H1 (cell line): ENCODE measurements around the gene NXPH4. TPM values are rescaled to one million over a fixed set of nuclear protein-coding genes. Genes with fewer than 3 reads are reported as not detected.

ENCODE experiments used
- CTCF ChIA-PET: fragments of 300-600 bp; sonication (Branson Sonifier 250); formaldehyde crosslinking; loops from one replicate; lab custom pipeline; 2021; ENCODE audit not compliant: partially characterized antibody; lab: Charles Lee
- POLR2A ChIA-PET: fragments of 300-600 bp; sonication (Branson Sonifier 250); formaldehyde crosslinking; loops from one replicate; lab custom pipeline; 2021; ENCODE audit warnings: inconsistent platforms; ENCODE audit not compliant: partially characterized antibody; lab: Charles Lee
- DNase-seq, 2 experiments: peaks; one replicate each; pipeline versions ENCODE4 v3.0.0 to v3.0.0-alpha.2; 2010 to 2022; ENCODE audit warnings: low spot score in 2 of 2, low read depth in 1 of 2, mixed read lengths in 1 of 2
- FAIRE-seq: peaks from 2 replicates; lab custom pipeline; 2011; peaks lifted over from hg19 to GRCh38; lab: Jason Lieb, UNC
- H2AFZ ChIP-seq: 2 replicates; pipeline ENCODE4 v1.8.1; 2012; ENCODE audit warnings: low read length, inconsistent platforms
- H2AK5ac ChIP-seq: 2 replicates; pipeline ENCODE4 v1.6.1; 2013; ENCODE audit warnings: low read depth, low read length
- H2BK120ac ChIP-seq: replicated peaks from 2 replicates; pipeline ENCODE3; 2013; ENCODE audit warnings: low read depth, low read length, inconsistent platforms
- H2BK12ac ChIP-seq: 2 replicates; pipeline ENCODE4 v1.6.1; 2013; ENCODE audit warnings: low read depth, low read length
- H2BK15ac ChIP-seq: 2 replicates; pipeline ENCODE4 v1.6.1; 2013; ENCODE audit warnings: low read length
- H2BK20ac ChIP-seq: 2 replicates; pipeline ENCODE4 v1.6.1; 2013; ENCODE audit warnings: low read length
- H2BK5ac ChIP-seq: 2 replicates; pipeline ENCODE4 v1.6.1; 2013; ENCODE audit warnings: low read depth, low read length
- H3K14ac ChIP-seq: 2 replicates; pipeline ENCODE4 v1.6.1; 2013; ENCODE audit warnings: inconsistent platforms; ENCODE audit not compliant: insufficient read length
- H3K18ac ChIP-seq: 2 replicates; pipeline ENCODE4 v1.6.1; 2013; ENCODE audit warnings: low read length; ENCODE audit errors: extremely low read depth
- H3K23ac ChIP-seq: 2 replicates; pipeline ENCODE4 v1.6.1; 2013; ENCODE audit warnings: inconsistent platforms; ENCODE audit not compliant: insufficient read length
- H3K23me2 ChIP-seq: 2 replicates; pipeline ENCODE4 v1.6.1; 2013; ENCODE audit warnings: low read depth, low read length
- H3K27ac ChIP-seq: 2 replicates; pipeline ENCODE4 v1.6.1; 2011; ENCODE audit warnings: low read depth, low read length, inconsistent platforms
- H3K27me3 ChIP-seq, 4 experiments: replicated peaks in 1 of 4; 1 replicate in 1 of 4; 2 replicates in 3 of 4; pipeline versions ENCODE4 v1.6.1 to v1.8.1; 2011 to 2013; ENCODE audit warnings: low read length in 3 of 4, mild to moderate bottlenecking in 3 of 4, inconsistent platforms in 2 of 4, mixed read lengths in 2 of 4, moderate library complexity in 1 of 4; ENCODE audit not compliant: control insufficient read depth in 3 of 4, insufficient read depth in 3 of 4; ENCODE audit errors: extremely low read depth in 1 of 4
- H3K36me3 ChIP-seq, 4 experiments: 2 replicates each; pipeline versions ENCODE4 v1.6.1 to v1.8.1; 2011 to 2013; ENCODE audit warnings: mild to moderate bottlenecking in 4 of 4, low read length in 3 of 4, moderate library complexity in 2 of 4, control low read depth in 1 of 4, inconsistent platforms in 1 of 4; ENCODE audit not compliant: insufficient read depth in 4 of 4, control insufficient read depth in 2 of 4
- H3K4ac ChIP-seq: replicated peaks from 2 replicates; pipeline ENCODE3; 2013; ENCODE audit warnings: low read length, low read depth, mixed read lengths, inconsistent platforms; ENCODE audit not compliant: insufficient read length
- H3K4me1 ChIP-seq, 4 experiments: replicated peaks in 1 of 4; 1 replicate in 1 of 4; 2 replicates in 3 of 4; pipeline versions ENCODE4 v1.6.1 to v1.8.1; 2011 to 2013; ENCODE audit warnings: low read length in 3 of 4, inconsistent platforms in 2 of 4, mixed read lengths in 1 of 4; ENCODE audit not compliant: insufficient read depth in 4 of 4, control insufficient read depth in 3 of 4
- H3K4me2 ChIP-seq, 2 experiments: 2 replicates each; pipeline versions ENCODE4 v1.6.1 to v1.8.1; 2011 to 2013; ENCODE audit warnings: low read depth in 2 of 2, low read length in 2 of 2, control low read depth in 1 of 2, inconsistent platforms in 1 of 2, mild to moderate bottlenecking in 1 of 2; ENCODE audit not compliant: insufficient read depth in 1 of 2
- H3K4me3 ChIP-seq, 4 experiments: fragments of 200-600, 300-600 bp in 1 of 4; sonication (generic), shearing (Covaris generic), sonication (Bioruptor Twin) in 1 of 4; 2 replicates each; pipeline versions ENCODE4 v1.5.1 to v1.8.1; 2011 to 2016; ENCODE audit warnings: low read length in 4 of 4, low read depth in 3 of 4, control low read depth in 2 of 4, inconsistent platforms in 2 of 4, mild to moderate bottlenecking in 2 of 4, mixed read lengths in 1 of 4, moderate library complexity in 1 of 4; ENCODE audit not compliant: insufficient read depth in 2 of 4; ENCODE audit errors: extremely low read depth in 1 of 4
- H3K56ac ChIP-seq: replicated peaks from 2 replicates; pipeline ENCODE3; 2013; ENCODE audit warnings: low read depth, mild to moderate bottlenecking, mixed read lengths, low read length, inconsistent platforms; ENCODE audit not compliant: insufficient read length
- H3K79me1 ChIP-seq: 2 replicates; pipeline ENCODE4 v1.6.1; 2013; ENCODE audit warnings: low read depth, low read length, control low read depth
- H3K79me2 ChIP-seq, 2 experiments: 2 replicates each; pipeline versions ENCODE4 v1.6.1 to v1.8.1; 2012 to 2013; ENCODE audit warnings: low read length in 2 of 2, mild to moderate bottlenecking in 2 of 2, inconsistent platforms in 1 of 2; ENCODE audit not compliant: insufficient read depth in 2 of 2, control insufficient read depth in 1 of 2
- H3K9ac ChIP-seq, 4 experiments: replicated peaks in 1 of 4; 1 replicate in 1 of 4; 2 replicates in 3 of 4; pipeline versions ENCODE4 v1.6.1 to v1.8.1; 2011 to 2013; ENCODE audit warnings: low read depth in 3 of 4, low read length in 3 of 4, control low read depth in 2 of 4, mild to moderate bottlenecking in 2 of 4, moderate library complexity in 2 of 4, inconsistent platforms in 1 of 4; ENCODE audit errors: extremely low read depth in 1 of 4
- H3K9me3 ChIP-seq, 2 experiments: 2 replicates each; pipeline versions ENCODE4 v1.6.1 to v1.8.1; 2012 to 2013; ENCODE audit warnings: mild to moderate bottlenecking in 2 of 2, moderate library complexity in 2 of 2, control low read depth in 1 of 2, inconsistent platforms in 1 of 2, low read depth in 1 of 2, low read length in 1 of 2, mixed read lengths in 1 of 2; ENCODE audit not compliant: insufficient read depth in 2 of 2
- H4K20me1 ChIP-seq, 2 experiments: replicated peaks in 1 of 2; 2 replicates each; pipeline versions ENCODE3 to v1.8.1; 2011 to 2013; ENCODE audit warnings: inconsistent platforms in 2 of 2, low read length in 2 of 2, mild to moderate bottlenecking in 1 of 2; ENCODE audit not compliant: insufficient read depth in 2 of 2, control insufficient read depth in 1 of 2
- H4K5ac ChIP-seq: 2 replicates; pipeline ENCODE4 v1.6.1; 2013; ENCODE audit warnings: low read length, low read depth, mixed read lengths, inconsistent platforms; ENCODE audit not compliant: insufficient read length
- H4K8ac ChIP-seq: 2 replicates; pipeline ENCODE4 v1.8.0; 2013; ENCODE audit warnings: mild to moderate bottlenecking, moderate library complexity, low read length, inconsistent platforms; ENCODE audit not compliant: insufficient read depth; ENCODE audit errors: extremely low read depth
- H4K91ac ChIP-seq: replicated peaks from 2 replicates; pipeline ENCODE3; 2013; ENCODE audit warnings: low read length, mixed read lengths, inconsistent platforms; ENCODE audit not compliant: insufficient read length
- BRCA1 ChIP-seq: IDR thresholded peaks from 2 replicates; pipeline ENCODE4 v1.6.1; 2012; ENCODE audit warnings: low read depth, low read length, improper control_type of control experiment
- E2F6 ChIP-seq: IDR thresholded peaks from 2 replicates; pipeline ENCODE4 v1.6.1; 2012; ENCODE audit warnings: inconsistent platforms
- FOSL1 ChIP-seq: IDR thresholded peaks from 2 replicates; pipeline ENCODE4 v1.6.1; 2011; ENCODE audit warnings: mild to moderate bottlenecking, low read depth, low read length, moderate library complexity; ENCODE audit not compliant: insufficient read depth
- HDAC2 ChIP-seq, 2 experiments: fragments of 300-600 bp in 1 of 2; sonication (generic) in 1 of 2; IDR thresholded peaks; 2 replicates each; pipeline ENCODE4 v1.6.1; 2011 to 2012; ENCODE audit warnings: low read depth in 2 of 2, low read length in 2 of 2, mild to moderate bottlenecking in 2 of 2, moderate library complexity in 2 of 2, borderline replicate concordance in 1 of 2, inconsistent platforms in 1 of 2
- JUND ChIP-seq: IDR thresholded peaks from 2 replicates; pipeline ENCODE4 v1.6.1; 2011; ENCODE audit warnings: mild to moderate bottlenecking, improper control_type of control experiment, low read length
- POLR2AphosphoS5 ChIP-seq: IDR thresholded peaks from 2 replicates; pipeline ENCODE4 v1.6.1; 2011; ENCODE audit warnings: low read depth, low read length
- YY1 ChIP-seq: IDR thresholded peaks from 2 replicates; pipeline ENCODE4 v1.6.1; 2011; ENCODE audit warnings: low read depth, mild to moderate bottlenecking, low read length
- ZNF274 ChIP-seq: IDR thresholded peaks from 2 replicates; pipeline ENCODE4 v1.7.0; 2012; ENCODE audit warnings: low read length, borderline replicate concordance; ENCODE audit errors: extremely low read depth
- WGBS, 2 experiments: shearing (Covaris generic) in 1 of 2; methylation state at CpG; one replicate each; pipeline versions ENCODE4 v1.1.6 to v1.1.7; 2013 to 2015; ENCODE audit warnings: low lambda C conversion rate in 2 of 2, mixed read lengths in 2 of 2, inconsistent platforms in 1 of 2, low coverage in 1 of 2, missing lambda C conversion rate in 1 of 2; ENCODE audit not compliant: insufficient replicate concordance in 2 of 2, insufficient coverage in 1 of 2, insufficient read length in 1 of 2; ENCODE audit errors: extremely low coverage in 1 of 2, missing lambda C conversion rate in 1 of 2; 5-methylcytosine and 5-hydroxymethylcytosine counted together
- polyA plus RNA-seq, 7 experiments: library from polyadenylated mRNA; depleted of rRNA in 3 of 7; stranded (reverse) in 5 of 7; unstranded in 2 of 7; fragments of >200 nt in 5 of 7; fragments of 200-250 nt in 2 of 7; gene quantifications; 1 replicate in 5 of 7; 2 replicates in 1 of 7; 4 replicates in 1 of 7; pipeline versions ENCODE4 v1.2.1 to v1.2.3, GENCODE V29; 2011 to 2013; ENCODE audit warnings: missing spikeins in 2 of 7, mixed read lengths in 2 of 7
- total RNA-seq: library from RNA; stranded (reverse); fragmentation: NEBNext Ultra II Directional; extraction: Animal tissue kit (Norgen Biotek cat#: 25700); gene quantifications from 2 replicates; pipeline ENCODE4 v1.2.1, GENCODE V29; 2021

NXPH4 gene
- total and polyA plus RNA-seq, 2 of the 8 experiments (the other 6 are each of a cell fraction or from before 2014, with no cell fraction given) = 0.92 to 1.7 TPM

- H3K4me1 ChIP-seq = no peaks in the 10 kb centered on the region; a peak in 1 of 7 replicates
- no peak overlapping the region for H3K14ac ChIP-seq
- H3K23ac ChIP-seq = no peak overlapping the region
- no peak overlapping the region for H2BK120ac ChIP-seq
- no peak overlapping the region for H2AK5ac ChIP-seq
- no peak overlapping the region for H4K91ac ChIP-seq
- no peak for FAIRE-seq
- no peaks in the 10 kb centered on the region for H3K9me3 ChIP-seq
- no peak overlapping the region for H2BK15ac ChIP-seq
- no peak overlapping the region for H3K4ac ChIP-seq
- H3K4me2 ChIP-seq = no peak overlapping the region
- H2AFZ ChIP-seq = no peak overlapping the region
- CTCF ChIA-PET = interaction anchor here (0.6 to 6.0 kb wide), 12 partner anchors 8 to 184 kb away, joined by 3 to 35 read pairs (median 4); partner anchors contain the start of gene INHBE
- no peak overlapping the region for H3K4me3 ChIP-seq
- no peak for DNase-seq
- H2BK12ac ChIP-seq = no peak overlapping the region
- H3K79me1 ChIP-seq = no peaks in the 10 kb centered on the region
- peaks cover 0 to 15% (median 6%) of the 10 kb centered on the region in 4 experiments; a peak in 5 of 8 replicates for H3K36me3 ChIP-seq
- no peak overlapping the region for H4K8ac ChIP-seq
- no peak overlapping the region for H2BK20ac ChIP-seq
- peaks cover 0 to 2% of the 10 kb centered on the region in 2 experiments for H4K20me1 ChIP-seq
- H3K79me2 ChIP-seq = no peaks in the 10 kb centered on the region
- H3K56ac ChIP-seq = no peak overlapping the region
- H3K27me3 ChIP-seq = no peaks in the 10 kb centered on the region
- WGBS, 2 experiments = 94% methylated on average over 4 of the region's 7 CpGs; no CpG with 5 or more reads in 1 of the 2 experiments
- no peak overlapping the region for H3K27ac ChIP-seq
- no peak overlapping the region for H3K18ac ChIP-seq
- no peak overlapping the region for H4K5ac ChIP-seq
- POLR2A ChIA-PET = interaction anchor here (0.7 to 2.8 kb wide), 4 partner anchors 25 to 182 kb away, joined by 3 to 12 read pairs (median 5); partner anchors contain the start of genes INHBE and SHMT2
- H3K23me2 ChIP-seq = no peaks in the 10 kb centered on the region
- no peak overlapping the region for H3K9ac ChIP-seq
- H2BK5ac ChIP-seq = no peak overlapping the region
- TF ChIP-seq POLR2AphosphoS5 = no peak
- TF ChIP-seq JUND = no peak
- TF ChIP-seq E2F6 = no peak
- TF ChIP-seq HDAC2 (IDR thresholded peaks at IDR 0.05; ENCODE audit: borderline replicate concordance in 1 of 2, low read depth in 2 of 2, low read length in 2 of 2) = no peak
- no peak for TF ChIP-seq YY1
- TF ChIP-seq BRCA1 = no peak
- no peak for TF ChIP-seq ZNF274
- TF ChIP-seq FOSL1 = no peak
Observed at GRCh38 chr12:57272337-57273151, 56.0 kb downstream of the NXPH4 start.
